MCF 10A (cell line): Measurements from ENCODE around the gene MAEA. TPM values are rescaled to one million over a fixed set of nuclear protein-coding genes. Genes with fewer than 3 reads are reported as not detected.

ENCODE experiments used
- BruUV-seq: library from RNA; stranded (reverse); fragments of 400-500 nt; replicated peaks from 2 replicates; lab custom pipeline; 2021; lab: Mats Ljungman, UMichigan
- CTCF ChIA-PET: fragments of 300-600 bp; sonication (Branson Sonifier 250); formaldehyde crosslinking; extraction: SDS; loops from one replicate; lab custom pipeline; 2021; ENCODE audit warnings: antibody characterized with exemption, inconsistent platforms; lab: Yijun Ruan, JAX
- POLR2A ChIA-PET: fragments of 300-600, 350-650 bp; sonication (Branson Sonifier 250); formaldehyde crosslinking; extraction: SDS; loops from one replicate; lab custom pipeline; 2020; ENCODE audit warnings: antibody characterized with exemption, inconsistent platforms; lab: Yijun Ruan, JAX
- DNase-seq: peaks from one replicate; pipeline ENCODE4 v3.0.0-alpha.2; 2018; ENCODE audit not compliant: unreplicated experiment
- H3K27ac Mint-ChIP-seq: one replicate; pipeline ENCODE4 v1.8.0; 2022; ENCODE audit warnings: mild to moderate bottlenecking, low read depth, mixed read lengths; ENCODE audit not compliant: unreplicated experiment
- H3K27me3 Mint-ChIP-seq: one replicate; pipeline ENCODE4 v1.8.0; 2022; ENCODE audit warnings: mixed read lengths; ENCODE audit not compliant: insufficient read depth, unreplicated experiment
- H3K36me3 Mint-ChIP-seq: one replicate; pipeline ENCODE4 v1.8.0; 2022; ENCODE audit warnings: mild to moderate bottlenecking, moderate library complexity, mixed read lengths; ENCODE audit not compliant: insufficient read depth, unreplicated experiment
- H3K4me1 Mint-ChIP-seq: one replicate; pipeline ENCODE4 v1.8.0; 2022; ENCODE audit warnings: mixed read lengths; ENCODE audit not compliant: insufficient read depth, unreplicated experiment
- H3K4me3 Mint-ChIP-seq: one replicate; pipeline ENCODE4 v1.8.0; 2022; ENCODE audit warnings: mild to moderate bottlenecking, moderate library complexity, mixed read lengths; ENCODE audit not compliant: unreplicated experiment
- H3K9me3 Mint-ChIP-seq: one replicate; pipeline ENCODE4 v1.8.0; 2022; ENCODE audit warnings: mixed read lengths; ENCODE audit not compliant: unreplicated experiment
- CTCF ChIP-seq: fragments of 200-600 bp; IDR thresholded peaks from one replicate; pipeline ENCODE4 v1.8.0; 2022; ENCODE audit warnings: antibody characterized with exemption, mild to moderate bottlenecking; ENCODE audit not compliant: unreplicated experiment
- intact Hi-C: fragments of 100-400 bp; cut with micrococcal nuclease; formaldehyde crosslinking; loops from 2 replicates; pipeline ENCODE4 v1.14.1; 2022
- total RNA-seq: library from RNA; stranded (reverse); gene quantifications from 2 replicates; pipeline ENCODE4 v1.2.3, GENCODE V29; 2022

Gene MAEA
- total RNA-seq, 1 experiment from 2014 or later = 89.6 TPM

- TF ChIP-seq CTCF = no peak
- Mint-ChIP-seq H3K27me3 (no peaks in the 10 kb centered on the region), H3K4me3 (peak overlapping the region; percentile 83), H3K4me1 (no peaks in the 10 kb centered on the region), H3K36me3 (peaks cover 38% of the 10 kb centered on the region), H3K9me3 (no peaks in the 10 kb centered on the region), H3K27ac (peak overlapping the region; percentile 75)
- intact Hi-C loops = loop anchor here (5.0 kb wide), 1 partner anchor 79 kb away; no protein-coding TSS in a partner anchor
- no TSS peak for BruUV-seq
- no peak for DNase-seq
- ChIA-PET CTCF (interaction anchor here (1.2 to 1.3 kb wide), 2 partner anchors 43 to 115 kb away, joined by 3 read pairs; no protein-coding TSS in a partner anchor), POLR2A (interaction anchor here (0.6 to 5.7 kb wide), 8 partner anchors 44 to 102 kb away, joined by 3 to 112 read pairs (median 3); partner anchors contain the start of genes MAEA and UVSSA)
These were observed 43.4 kb upstream of the MAEA start for GRCh38 chr4:1246111-1246881.

- peak; percentile 11 for DNase-seq
- no TSS peak for BruUV-seq
- ChIA-PET POLR2A (interaction anchor here (0.9 to 5.7 kb wide), 10 partner anchors 43 to 100 kb away, joined by 3 to 112 read pairs (median 4); partner anchors contain the start of genes MAEA and UVSSA), CTCF (interaction anchor here (0.6 kb wide), 1 partner anchor 1141 kb away, joined by 3 read pairs; no protein-coding TSS in a partner anchor)
- Mint-ChIP-seq H3K27me3 (no peaks in the 10 kb centered on the region), H3K4me1 (no peaks in the 10 kb centered on the region), H3K27ac (peak overlapping the region; percentile 75), H3K4me3 (peak overlapping the region; percentile 83), H3K36me3 (peaks cover 39% of the 10 kb centered on the region), H3K9me3 (no peaks in the 10 kb centered on the region)
- no peak for TF ChIP-seq CTCF
- intact Hi-C loops = loop anchor here (5.0 kb wide), 1 partner anchor 80 kb away; no protein-coding TSS in a partner anchor
These were observed 42.5 kb upstream of the MAEA start for GRCh38 chr4:1246901-1247863.

- no peaks in the 10 kb centered on the region for H3K4me1 Mint-ChIP-seq
These were observed 41.8 kb upstream of the MAEA start for GRCh38 chr4:1247864-1248244.

More at GRCh38 chr4:1247864-1248244, 41.8 kb upstream of the MAEA start:
- intact Hi-C loops = loop anchor here (5.0 kb wide), 1 partner anchor 81 kb away; no protein-coding TSS in a partner anchor
- H3K36me3 Mint-ChIP-seq = peaks cover 34% of the 10 kb centered on the region
- peak overlapping the region; percentile 83 for H3K4me3 Mint-ChIP-seq
- peak; percentile 31 for DNase-seq
- ChIA-PET CTCF (no interaction called here), POLR2A (interaction anchor here (0.9 to 5.7 kb wide), 11 partner anchors 15 to 99 kb away, joined by 3 to 112 read pairs (median 4); partner anchors contain the start of genes MAEA and UVSSA)
- no peaks in the 10 kb centered on the region for H3K9me3 Mint-ChIP-seq
- no peak overlapping the region for H3K27ac Mint-ChIP-seq
- TF ChIP-seq CTCF = no peak
- BruUV-seq = TSS peak; percentile 55
- H3K27me3 Mint-ChIP-seq = no peaks in the 10 kb centered on the region
